NCI-H187 treated with DMSO at 0.1 percent for 48 hours (cell line): ENCODE data around the gene CGB3.
A peak's percentile ranks its signal among the peaks of the same experiment; 100 is the strongest.
"Not testable (repeated sequence)": the region's sequence is repeated elsewhere in the genome, so short reads cannot be mapped to it uniquely, and the experiment has no call there.

Experiments
- DNase-seq: peaks from one replicate; lab custom pipeline; 2025; lab: John Stamatoyannopoulos, UW

The CGB3 gene

DNA sequence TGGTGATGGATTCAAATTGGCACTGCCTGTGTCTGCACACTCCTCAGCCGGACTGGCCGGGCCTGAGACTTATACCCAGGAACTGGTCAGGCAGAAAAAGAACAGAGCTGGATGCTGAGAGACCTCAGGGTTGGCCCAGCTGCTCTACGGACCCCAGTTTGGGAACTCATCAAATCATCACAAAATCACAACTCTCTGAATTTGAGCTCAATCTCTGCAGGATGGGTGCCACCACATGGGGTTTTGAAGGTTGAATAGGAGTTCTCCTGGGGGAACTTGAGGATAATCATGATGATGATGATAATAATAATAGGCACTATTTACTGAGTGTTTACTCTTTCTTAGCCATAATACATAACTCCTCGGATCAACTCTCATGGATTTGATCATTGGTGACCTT, 18.5 kb upstream of the CGB3 start:
- not testable (repeated sequence) for DNase-seq

DNA sequence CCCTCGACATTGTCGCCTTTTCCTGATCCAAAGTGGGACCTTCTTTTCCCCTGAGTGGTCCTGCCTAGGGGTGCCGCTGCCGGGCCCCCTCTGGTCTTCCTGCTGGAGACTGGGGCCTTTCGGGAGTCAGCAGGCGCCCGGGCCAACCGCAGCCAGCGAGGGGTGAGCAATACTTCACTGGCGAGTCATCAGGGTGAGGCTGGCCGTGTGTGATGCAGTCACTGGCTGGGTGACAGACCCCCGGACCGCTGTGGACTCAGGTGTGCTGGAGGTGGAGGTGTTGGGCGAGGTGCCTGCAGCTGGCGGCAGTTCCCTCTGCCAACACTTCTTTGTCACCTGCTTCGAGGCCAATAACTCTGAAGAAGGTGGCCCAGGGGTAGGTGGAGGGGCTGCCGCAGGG, 18.0 kb upstream of the CGB3 start:
- no peak for DNase-seq

DNA sequence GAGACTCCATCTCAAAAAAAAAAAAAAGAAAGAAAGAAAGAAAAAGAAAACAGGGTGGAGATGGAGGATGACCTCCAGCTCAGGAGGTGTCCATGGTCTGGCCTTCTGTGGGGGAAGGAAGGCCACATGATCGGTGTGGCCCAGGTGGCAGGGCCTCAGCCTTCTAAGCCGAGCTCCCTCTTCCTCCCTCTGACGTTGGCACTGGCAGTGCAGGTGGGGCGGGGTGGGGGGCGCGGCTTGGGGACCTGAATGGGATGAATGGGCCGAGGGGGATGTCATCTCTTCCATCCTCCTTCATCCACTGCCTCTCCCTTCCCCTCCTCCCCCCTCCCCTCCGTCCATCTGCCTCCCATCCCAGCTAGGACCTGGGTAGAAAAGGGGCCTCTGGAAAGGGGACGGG, 15.6 kb upstream of the CGB3 start:
- DNase-seq: not testable (repeated sequence)

DNA sequence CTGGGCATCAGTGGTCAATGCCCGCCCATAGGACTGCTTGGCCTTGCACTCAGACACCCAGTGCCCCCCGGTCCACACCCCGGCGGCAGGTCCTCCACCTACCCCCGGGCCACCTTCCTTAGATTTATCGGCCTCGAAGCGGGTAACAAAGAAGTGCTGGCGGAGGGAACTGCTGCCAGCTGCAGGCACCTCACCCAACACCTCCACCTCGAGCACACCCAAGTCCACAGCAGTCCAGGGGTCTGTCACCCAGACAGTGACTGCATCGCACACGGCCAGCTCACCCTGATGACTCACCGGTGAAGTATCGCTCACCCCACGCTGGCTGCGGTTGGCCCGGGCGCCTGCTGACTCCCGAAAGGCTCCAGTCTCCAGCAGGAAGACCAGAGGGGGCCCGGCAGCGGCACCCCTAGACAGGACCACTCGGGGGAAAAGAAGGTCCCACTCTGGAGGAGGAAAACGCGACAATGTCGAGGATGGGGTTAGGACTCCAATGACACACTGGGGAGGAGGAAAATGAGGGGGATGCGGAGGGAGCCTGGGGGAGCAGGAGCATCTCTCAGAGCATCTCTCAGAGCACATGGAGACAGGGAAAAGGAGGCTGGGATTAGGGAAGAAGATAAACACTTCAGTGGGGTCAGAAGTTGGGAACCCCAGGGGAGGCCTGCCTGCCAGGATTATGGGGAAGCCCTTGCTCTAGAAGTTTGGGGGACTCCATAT, 14.6 kb upstream of the CGB3 start:
- DNase-seq: not testable (repeated sequence)

DNA sequence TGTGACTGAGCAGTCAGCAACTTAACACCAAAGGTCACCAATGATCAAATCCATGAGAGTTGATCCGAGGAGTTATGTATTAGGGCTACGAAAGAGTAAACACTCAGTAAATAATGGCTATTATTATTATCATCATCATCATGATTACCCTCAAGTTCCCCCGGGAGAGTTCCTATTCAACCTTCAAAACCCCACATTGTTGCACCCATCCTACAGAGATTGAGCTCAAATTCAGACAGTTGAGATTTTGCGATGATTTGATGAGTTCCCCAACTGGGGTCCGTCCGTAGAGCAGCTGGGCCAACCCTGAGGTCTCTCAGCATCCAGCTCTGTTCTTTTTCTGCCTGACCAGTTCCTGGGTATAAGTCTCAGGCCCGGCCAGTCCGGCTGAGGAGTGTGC, 14.0 kb upstream of the CGB3 start:
- DNase-seq: not testable (repeated sequence)

DNA sequence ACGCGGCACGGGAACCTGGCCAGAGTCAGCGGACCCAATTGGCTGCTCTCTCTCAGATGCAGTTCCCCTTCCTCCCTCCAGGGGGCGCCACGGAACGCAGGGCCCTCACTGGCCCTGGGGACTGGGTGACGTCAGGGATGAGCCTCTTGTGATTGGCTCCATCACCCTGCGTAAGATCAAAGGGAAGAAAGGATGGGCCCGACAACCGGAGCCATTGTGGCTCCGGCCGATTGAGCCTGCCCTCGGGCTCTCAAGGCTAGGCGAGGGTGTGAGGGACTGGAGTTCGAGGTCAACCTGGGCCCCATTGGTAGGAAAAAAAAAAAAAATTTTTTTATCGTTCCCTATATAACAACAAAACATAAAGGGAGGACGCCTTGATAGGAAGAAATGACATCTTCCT, 12.7 kb upstream of the CGB3 start, which contains the start of gene CGB1:
CGB1 (minus strand) TSS at position 81 of the 400 bp plus-strand sequence. CDS start 184 bp downstream, outside the sequence.
- DNase-seq: not testable (repeated sequence)

DNA sequence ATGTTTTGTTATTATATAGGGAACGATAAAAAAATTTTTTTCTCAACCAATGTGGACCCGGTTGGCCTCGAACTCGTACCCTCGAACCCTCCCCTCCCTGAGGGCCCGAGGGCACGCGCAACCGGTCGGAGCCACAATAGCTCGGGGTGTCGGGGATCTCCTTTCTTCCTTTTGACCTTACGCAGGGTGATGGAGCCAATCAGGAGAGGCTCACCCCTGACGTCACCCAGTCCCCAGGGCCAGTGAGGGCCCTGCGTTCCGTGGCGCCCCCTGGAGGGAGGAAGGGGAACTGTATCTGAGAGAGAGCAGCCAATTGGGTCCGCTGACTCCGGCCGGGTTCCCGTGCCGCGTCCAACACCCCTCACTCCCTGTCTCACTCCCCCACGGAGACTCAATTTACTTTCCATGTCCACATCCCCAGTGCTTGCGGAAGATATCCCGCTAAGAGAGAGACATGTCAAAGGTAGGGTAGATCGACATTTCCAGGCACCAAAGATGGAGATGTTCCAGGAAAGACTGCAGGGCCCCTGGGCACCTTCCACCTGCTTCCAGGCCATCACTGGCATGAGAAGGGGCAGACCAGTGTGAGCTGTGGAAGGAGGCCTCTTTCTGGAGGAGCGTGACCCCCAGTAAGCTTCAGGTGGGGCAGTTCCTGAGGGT, 7.6 kb upstream of the CGB3 start, which contains the start of gene CGB2:
CGB2 (plus strand) TSS at position 249 of the 660 bp plus-strand sequence; CDS start at position 455, 206 bp downstream.
- not testable (repeated sequence) for DNase-seq

DNA sequence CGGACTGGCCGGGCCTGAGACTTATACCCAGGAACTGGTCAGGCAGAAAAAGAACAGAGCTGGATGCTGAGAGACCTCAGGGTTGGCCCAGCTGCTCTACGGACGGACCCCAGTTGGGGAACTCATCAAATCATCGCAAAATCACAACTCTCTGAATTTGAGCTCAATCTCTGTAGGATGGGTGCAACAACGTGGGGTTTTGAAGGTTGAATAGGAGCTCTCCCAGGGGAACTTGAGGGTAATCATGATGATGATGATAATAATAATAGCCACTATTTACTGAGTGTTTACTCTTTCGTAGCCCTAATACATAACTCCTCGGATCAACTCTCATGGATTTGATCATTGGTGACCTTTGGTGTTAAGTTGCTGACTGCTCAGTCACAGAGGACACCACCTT, 6.2 kb upstream of the CGB3 start:
- not testable (repeated sequence) for DNase-seq

DNA sequence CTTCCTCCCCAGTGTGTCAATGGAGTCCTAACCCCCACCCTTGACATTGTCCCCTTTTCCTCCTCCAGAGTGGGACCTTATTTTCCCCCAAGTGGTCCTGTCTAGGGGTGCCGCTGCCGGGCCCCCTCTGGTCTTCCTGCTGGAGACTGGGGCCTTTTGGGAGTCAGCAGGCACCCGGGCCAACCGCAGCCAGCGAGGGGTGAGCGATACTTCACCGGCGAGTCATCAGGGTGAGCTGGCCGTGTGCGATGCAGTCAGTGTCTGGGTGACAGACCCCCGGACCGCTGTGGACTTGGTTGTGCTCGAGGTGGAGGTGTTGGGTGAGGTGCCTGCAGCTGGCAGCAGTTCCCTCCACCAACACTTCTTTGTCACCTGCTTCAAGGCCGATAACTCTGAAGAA, 5.6 kb upstream of the CGB3 start:
- not testable (repeated sequence) for DNase-seq

DNA sequence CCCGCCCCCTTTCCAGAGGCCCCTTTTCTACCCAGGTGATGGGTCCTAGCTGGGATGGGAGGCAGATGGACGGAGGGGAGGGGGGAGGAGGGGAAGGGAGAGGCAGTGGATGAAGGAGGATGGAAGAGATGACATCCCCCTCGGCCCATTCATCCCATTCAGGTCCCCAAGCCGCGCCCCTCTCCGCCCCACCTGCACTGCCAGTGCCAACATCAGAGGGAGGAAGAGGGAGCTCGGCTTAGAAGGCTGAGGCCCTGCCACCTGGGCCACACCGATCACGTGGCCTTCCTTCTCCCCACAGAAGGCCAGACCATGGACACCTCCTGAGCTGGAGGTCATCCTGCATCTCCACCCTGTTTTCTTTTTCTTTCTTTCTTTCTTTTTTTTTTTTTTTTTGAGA, 4.6 kb upstream of the CGB3 start:
- DNase-seq: not testable (repeated sequence)

DNA sequence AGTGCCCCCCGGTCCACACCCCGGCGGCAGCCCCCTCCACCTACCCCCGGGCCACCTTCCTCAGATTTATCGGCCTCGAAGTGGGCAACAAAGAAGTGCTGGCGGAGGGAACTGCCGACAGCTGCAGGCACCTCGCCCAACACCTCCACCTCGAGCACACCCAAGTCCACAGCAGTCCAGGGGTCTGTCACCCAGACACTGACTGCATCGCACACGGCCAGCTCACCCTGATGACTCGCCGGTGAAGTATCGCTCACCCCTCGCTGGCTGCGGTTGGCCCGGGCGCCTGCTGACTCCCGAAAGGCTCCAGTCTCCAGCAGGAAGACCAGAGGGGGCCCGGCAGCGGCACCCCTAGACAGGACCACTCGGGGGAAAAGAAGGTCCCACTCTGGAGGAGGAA, 1.5 kb upstream of the CGB3 start:
- not testable (repeated sequence) for DNase-seq

DNA sequence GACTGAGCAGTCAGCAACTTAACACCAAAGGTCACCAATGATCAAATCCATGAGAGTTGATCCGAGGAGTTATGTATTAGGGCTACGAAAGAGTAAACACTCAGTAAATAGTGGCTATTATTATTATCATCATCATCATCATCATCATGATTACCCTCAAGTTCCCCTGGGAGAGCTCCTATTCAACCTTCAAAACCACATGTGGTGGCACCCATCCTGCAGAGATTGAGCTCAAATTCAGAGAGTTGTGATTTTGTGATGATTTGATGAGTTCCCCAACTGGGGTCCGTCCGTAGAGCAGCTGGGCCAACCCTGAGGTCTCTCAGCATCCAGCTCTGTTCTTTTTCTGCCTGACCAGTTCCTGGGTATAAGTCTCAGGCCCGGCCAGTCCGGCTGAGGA, 955 bp upstream of the CGB3 start:
- not testable (repeated sequence) for DNase-seq

DNA sequence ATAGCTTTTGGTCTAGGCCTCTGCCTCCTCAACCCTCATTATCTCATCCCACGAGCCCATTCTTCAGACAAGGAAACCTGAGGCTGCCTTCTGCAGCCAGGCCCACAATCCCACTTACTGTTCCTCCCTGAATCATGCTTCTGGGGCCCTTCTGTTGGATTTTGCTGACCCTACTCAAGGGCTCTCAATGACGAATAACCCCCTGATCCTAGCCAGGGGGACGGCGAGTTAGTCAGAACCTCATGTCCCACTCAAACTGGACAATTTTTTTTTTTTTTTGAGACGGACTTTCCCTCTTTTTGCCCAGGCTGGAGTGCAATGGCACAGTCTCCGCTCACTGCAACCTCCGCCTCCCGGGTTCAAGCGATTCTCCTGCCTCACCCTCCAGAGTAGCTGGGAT, 2.0 kb downstream of the CGB3 start:
- DNase-seq: no peak

DNA sequence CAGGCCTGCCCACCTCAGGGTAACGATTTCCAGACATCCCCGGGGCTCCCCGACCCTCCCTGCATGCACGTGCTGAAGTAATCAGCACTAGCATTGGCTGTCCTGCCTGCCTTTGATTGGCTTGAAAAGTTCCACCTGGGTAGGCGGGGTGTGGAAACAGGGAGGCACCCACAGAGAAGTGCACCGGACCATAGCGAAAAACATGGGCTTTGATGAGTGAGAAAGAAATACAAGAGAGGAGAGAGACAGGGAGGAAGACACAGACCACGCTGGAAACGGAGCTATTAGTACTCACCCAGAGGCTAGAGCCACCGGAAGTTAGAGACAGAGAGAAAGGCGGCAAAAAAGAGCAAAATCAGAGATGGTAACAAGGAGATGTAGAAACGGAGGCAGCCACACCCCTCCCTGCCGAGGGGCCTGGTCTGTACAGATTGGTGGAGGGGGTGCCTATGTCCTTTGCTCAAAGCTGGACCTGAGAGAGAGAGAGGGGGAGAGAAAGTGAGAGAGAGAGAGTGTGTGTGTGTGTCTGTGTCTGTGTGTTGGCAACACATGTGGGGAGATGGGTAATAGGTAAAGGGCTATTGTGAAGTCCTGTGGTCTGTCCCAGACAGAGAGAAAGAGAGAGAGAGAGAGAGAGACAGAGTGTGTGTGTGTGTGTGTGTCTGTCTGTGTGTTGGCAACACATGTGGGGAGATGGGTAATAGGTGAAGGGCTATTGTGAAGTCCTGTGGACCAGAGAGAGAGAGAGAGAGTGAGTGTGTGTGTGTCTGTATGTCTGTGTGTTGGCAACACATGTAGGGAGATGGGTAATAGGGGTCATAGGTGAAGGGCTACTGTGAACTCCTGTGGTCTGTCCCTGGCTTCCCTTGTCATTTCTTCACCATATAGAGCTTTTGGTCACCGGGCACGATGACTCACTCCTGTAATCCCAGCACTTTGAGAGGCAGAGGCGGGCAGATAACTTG, 2.9 kb downstream of the CGB3 start:
- no peak for DNase-seq

DNA sequence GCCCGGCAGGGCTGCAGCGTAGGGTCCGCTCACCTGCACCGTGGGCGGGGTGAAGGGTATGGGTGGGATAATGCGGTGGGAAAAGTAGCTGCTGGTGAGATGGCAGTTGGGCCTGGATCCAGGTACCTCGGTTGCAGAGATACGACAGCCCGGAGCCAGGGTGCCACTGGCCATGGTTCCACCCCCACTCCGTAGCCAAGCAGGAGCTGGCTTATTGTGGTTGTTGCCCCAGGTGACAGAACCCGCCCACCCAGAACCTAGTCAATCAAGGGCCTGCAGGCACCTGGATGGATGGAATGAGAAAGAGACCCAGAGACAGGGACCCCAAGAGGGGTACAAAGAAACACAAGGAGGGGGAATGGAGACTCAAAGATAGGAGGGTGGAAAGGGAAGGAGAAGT, 3.8 kb downstream of the CGB3 start:
- DNase-seq: no peak

DNA sequence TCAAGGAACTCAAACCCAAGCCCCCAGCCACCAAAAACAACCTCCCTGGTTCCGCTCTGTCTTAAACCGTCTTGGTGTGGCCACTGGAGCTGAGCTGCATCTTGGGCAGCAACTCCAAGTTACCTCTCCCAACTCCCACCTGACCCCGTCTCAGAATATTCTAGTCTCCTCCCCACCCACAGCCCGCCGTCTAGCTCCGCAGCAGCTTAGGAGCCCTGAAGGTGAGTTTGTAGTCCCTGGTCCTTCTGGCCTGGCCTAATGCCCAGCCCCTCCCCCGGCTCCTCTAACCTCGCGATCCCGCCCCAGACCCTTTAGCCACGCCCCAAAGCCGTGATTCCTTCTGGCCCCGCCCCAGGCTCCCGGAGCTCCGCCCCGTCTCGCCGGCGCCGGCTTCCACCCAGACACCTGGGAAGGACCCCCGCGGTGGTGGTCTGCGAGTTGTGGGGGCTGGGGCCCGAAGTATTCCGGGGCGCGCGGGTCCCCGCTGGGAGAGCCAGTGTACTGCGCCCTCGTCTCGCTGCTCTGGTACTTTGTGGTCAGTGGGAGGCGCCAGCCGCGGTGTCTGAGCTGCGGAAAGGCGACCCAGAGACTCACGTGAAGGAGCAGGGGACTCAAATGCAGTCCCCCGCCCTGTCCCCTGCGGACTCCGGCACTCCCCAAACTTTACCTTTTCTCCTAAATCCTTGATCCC, 4.7 kb downstream of the CGB3 start:
- peak; percentile 26 for DNase-seq

DNA sequence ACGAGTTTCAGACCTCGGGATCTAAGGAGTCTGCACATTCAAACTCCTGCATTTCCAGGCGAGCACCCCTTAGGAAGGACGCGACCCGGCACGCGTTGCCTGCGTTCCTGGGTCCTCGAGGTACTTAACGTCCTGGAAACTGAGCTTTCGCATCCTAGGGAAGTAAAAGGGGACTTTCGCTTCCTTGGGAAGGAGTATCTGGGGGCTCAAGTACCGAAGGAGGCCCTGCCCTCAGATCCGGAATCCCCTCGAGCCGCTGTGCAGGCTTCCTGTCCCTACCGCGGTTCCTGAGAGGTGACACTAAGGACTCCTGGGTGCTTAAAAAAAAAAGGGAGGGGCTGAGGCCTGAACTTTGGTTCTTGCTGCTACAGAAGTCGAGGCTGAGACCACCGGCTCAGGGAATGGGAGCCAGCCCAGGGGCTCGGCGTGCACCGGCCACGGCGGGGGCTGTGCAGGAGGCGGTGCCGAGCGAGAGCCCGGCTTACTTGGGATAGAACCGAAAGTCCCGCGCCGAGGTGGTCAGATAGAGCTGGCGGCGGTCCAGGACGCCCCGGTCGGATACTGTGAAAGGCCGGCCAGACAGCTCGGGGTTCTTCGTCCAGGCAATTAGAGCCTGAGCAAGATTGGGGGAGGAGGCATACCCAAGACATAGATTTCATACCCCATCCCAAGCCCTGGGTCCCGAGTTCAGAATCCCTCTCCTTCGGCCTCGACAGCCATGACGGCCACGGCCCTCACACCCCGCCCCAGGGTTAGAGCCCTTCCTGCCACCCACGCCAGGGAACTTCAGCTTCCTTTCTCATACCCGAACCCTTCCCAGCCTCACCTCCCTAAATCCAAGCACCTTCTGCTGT, 5.5 kb downstream of the CGB3 start:
- not testable (repeated sequence) for DNase-seq

DNA sequence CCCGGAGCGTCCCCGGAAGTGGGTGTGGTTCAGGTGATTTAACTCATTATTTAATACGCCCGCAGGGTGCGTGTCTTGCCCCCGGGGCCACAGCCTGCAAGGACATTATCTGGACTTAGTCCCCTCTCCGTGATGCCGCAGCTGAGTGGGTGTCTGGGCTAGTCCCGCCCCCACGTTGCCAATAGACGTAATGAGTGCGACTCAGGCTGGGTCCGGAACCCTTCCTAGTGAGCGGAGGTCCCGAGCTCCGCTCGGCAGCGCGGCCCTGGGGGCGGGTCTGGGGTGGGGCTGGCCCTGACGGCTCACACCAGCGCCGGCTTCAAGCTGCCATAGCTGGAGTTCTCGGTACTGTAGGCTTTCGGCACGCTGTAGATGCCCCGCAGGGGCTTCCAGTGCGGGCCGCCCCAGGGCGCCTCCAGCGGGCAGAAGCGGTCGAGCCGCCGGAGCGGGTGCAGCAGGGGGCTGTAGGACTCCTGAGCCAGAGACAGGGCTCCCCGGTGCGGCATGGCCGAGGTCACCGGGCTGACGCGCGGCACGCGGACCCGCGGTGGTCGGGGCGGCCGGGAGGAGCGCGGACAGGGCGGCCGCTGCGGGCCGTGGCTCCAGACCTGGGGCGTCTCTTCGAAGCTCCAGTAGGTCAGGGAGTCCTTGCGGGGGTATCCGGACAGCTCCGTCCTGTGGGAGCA, 6.3 kb downstream of the CGB3 start:
- no peak for DNase-seq

DNA sequence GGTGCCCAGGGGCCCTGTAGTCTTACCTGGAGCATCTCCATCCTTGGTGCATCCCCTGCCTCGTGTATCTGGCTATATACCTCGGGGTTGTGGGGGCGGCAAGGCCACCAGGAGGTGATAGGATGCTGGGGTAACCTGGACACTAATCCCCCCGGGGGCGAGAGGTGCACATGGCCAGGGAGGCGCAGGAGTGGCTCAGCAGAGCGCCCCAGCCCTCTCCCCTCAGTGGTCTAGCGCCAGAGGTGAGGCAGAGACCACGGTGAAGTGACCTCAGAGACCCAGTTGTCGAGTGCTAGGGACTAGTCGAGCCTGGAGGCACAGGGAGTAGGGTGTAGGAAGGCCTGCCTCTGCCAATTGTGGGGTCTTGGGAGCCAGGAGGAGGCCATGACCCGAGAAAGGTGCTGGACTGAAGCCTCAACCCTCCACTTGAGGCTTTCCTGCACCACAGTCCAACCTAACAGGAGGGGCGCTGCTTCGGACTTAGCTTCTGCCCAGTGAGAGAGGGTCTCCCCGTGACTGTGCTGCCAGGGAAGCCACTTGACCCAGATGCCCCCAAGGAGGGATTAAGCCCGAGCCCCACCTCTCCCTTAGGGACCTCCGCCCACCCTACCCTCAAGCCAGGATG, 7.0 kb downstream of the CGB3 start, which contains the start of gene LHB:
LHB (minus strand) TSS at position 51 of the 625 bp plus-strand sequence; CDS start at position 41, 10 bp downstream.
- DNase-seq: no peak
